ENCODE results near the gene SLCO4A1. TPM values are rescaled to one million over a fixed set of nuclear protein-coding genes. Genes with fewer than 3 reads are reported as not detected.

Gene SLCO4A1
- total RNA-seq, 2 experiments from 2014 or later = 57.5 to 61.9 TPM

DNA sequence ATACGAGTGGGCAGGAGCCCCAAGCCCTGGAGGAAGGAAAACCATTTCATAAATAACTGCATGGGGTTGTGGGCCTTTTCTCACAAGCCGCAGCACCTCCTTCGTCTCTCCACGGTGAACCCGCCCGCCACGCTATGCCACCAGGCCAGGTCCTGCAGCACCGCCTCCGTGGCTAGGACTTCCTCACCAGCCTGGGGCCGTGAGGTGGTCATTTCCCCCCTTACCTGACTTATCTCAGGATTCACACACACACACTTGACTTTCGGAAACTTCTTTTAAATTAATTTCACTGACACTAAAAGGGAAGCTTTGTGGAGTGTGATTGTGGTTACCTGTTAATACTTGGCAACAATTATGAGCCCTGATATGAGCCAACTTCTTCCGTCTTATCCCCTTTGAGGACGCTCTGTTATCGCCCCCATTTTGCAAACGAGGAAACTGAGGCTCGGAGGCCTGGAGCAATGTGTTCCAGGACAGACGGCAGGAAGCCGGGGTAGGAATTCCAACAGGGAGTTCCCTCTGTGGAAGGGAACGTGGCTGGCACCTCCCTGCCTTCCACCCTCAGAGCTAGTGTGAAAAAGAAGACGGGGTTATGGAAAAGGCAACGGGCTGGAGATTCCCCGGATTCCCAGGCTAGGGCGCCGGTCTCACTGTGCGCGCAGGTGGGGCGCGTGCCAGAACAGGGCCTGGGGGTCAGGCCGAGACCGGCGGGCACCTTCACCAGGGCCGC lies 817 bp upstream of the SLCO4A1 start:
- POLR2A ChIA-PET = interaction anchor here (0.7 to 5.2 kb wide), 13 partner anchors 9 to 155 kb away, joined by 3 to 61 read pairs (median 6); partner anchors contain the start of gene MRGBP

DNA sequence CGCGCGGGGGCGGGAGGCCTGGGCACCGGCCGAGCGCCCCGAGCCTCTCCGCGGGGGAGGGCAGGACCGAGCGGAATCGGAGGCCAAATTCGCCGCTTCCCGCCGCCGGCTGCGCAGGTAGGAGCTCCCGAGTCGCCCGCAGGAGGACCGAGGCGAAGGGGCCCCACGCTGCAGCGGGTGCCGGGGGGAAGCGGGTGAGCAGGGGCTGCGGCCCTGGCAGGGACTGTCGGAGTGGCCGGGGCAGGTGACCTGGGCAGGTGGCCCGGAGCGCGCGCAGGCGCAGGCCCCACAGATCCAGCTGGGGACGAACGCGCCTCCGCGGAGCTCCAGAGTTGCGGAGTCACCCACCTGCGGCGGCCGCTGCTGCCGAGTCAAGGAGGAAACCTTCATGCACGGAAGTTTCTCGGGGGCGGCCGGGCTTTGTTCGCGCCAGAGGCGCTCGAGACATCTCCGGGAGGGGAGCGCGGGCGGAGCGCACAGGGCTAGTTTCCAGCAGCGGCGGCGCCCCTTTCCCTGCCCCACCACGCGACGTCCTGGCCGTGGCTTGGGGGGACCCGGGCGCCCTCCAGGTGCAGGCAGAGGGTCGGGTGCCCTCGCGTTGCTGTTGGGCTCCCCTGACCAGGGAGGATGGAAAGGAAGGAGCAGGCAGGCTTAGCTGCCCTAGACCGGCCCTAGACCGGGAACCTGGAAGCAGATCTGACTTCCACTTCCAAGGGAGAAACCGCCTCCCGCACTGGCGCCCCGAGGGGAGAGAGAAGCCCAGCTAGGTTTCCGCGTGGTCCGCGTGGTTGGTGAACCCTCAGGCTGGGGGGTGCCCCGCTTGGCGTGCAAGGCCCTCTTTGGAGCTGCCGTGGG lies 590 bp downstream of the SLCO4A1 start:
- H3K27me3 Mint-ChIP-seq = peaks cover 4% of the 10 kb centered on the region
- POLR2A ChIA-PET = interaction anchor here (0.7 to 5.2 kb wide), 17 partner anchors 9 to 165 kb away, joined by 3 to 61 read pairs (median 6); partner anchors contain the start of genes MRGBP and OGFR
- ATAC-seq (ENCODE audit: low read depth) = peak; percentile 30
- H3K36me3 Mint-ChIP-seq = peaks cover 5% of the 10 kb centered on the region
- peaks cover 26% of the 10 kb centered on the region for H3K4me1 Mint-ChIP-seq
- DNase-seq = peak; percentile 78
- no peaks in the 10 kb centered on the region for H3K9me3 Mint-ChIP-seq
- H3K4me3 Mint-ChIP-seq = peak overlapping the region; percentile 85
- H3K27ac Mint-ChIP-seq = peak overlapping the region; percentile 61

More for the DNA sequence above, 817 bp upstream of the SLCO4A1 start:
- Mint-ChIP-seq H3K4me3 (peak overlapping the region; percentile 81), H3K27me3 (peaks cover 8% of the 10 kb centered on the region), H3K27ac (peak overlapping the region; percentile 83), H3K9me3 (no peaks in the 10 kb centered on the region), H3K4me1 (peaks cover 21% of the 10 kb centered on the region), H3K36me3 (peaks cover 3% of the 10 kb centered on the region)
- DNase-seq (no peak), ATAC-seq (ENCODE audit: low read depth) (no peak)

DNA sequence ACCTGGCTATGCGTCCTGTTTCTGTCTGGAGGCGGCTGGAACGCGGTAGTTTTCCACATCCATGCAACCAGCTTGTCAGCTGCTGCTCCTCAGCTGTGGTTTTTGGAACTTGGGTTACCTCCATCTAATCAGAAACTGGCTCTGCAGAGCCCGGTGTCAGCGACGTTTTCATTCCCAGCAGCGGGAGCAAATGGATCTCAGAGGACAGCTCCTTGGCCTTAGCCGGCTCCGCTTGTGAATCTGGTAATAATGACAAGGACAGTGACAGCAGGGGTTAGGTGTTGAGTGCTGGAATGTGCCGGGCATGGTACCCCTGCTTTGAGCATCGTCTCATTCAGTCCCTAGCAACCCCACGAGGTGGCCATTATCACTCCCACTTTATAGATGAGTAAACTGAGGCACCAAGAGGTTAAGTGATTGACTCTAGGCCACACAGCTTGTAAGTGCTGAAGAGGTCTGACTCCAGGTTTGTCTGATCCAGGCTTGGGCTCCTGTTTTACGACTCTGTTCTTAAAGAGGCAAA lies 1.3 kb downstream of the SLCO4A1 start:
- ATAC-seq (ENCODE audit: low read depth) = no peak
- H3K9me3 Mint-ChIP-seq = no peaks in the 10 kb centered on the region
- peaks cover 5% of the 10 kb centered on the region for H3K36me3 Mint-ChIP-seq
- POLR2A ChIA-PET = interaction anchor here (1.2 to 5.2 kb wide), 11 partner anchors 8 to 161 kb away, joined by 3 to 61 read pairs (median 17); partner anchors contain the start of genes MRGBP and OGFR
- peaks cover 29% of the 10 kb centered on the region for H3K4me1 Mint-ChIP-seq
- peaks cover under 1% of the 10 kb centered on the region for H3K27me3 Mint-ChIP-seq
- H3K4me3 Mint-ChIP-seq = peak overlapping the region; percentile 85
- DNase-seq = no peak
- H3K27ac Mint-ChIP-seq = peak overlapping the region; percentile 61

DNA sequence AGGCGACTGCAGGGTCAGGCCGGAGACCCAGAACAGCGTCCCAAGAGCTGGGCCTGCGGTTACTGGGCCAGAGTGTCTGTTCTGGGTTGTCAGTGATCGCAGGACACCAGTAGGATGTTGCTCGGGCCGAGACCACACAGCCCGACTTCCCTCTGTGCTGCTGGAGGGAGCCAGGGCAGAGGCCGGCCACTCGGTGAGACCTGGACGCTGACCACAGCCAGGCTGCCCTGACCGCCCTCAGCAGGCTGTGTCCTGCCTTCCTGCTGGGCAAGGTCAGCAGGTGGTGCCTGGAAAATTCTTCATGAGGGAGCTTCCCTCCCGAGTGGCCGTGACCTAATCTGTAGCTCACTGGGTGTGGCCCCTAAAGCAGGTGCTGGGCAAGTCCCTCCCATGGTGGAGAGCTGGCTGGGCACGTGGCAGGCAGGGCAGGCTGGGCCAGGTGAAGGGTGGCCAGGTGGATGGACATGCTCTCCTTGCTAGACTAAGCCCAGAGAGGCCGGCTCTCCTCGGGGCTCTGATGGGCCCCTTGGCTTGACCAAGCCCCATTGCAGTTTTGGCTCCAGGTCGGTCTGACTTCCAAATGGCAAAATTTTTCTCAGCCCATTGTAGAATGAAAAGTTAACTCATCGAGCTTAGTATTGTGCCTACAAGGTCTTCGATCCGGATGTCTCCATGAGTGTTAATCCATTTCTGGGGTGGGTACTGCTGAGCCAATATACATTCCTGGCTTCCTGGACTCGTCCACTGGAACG lies 1.9 kb downstream of the SLCO4A1 start:
- H3K4me1 Mint-ChIP-seq = peaks cover 32% of the 10 kb centered on the region
- peak overlapping the region; percentile 58 for H3K27ac Mint-ChIP-seq
- H3K36me3 Mint-ChIP-seq = peaks cover 5% of the 10 kb centered on the region
- DNase-seq (no peak), ATAC-seq (ENCODE audit: low read depth) (no peak)
- H3K4me3 Mint-ChIP-seq = peak overlapping the region; percentile 85
- H3K9me3 Mint-ChIP-seq = no peaks in the 10 kb centered on the region
- no peaks in the 10 kb centered on the region for H3K27me3 Mint-ChIP-seq
- POLR2A ChIA-PET = interaction anchor here (1.3 to 5.2 kb wide), 6 partner anchors 15 to 152 kb away, joined by 3 to 61 read pairs (median 18); partner anchors contain the start of gene MRGBP

DNA sequence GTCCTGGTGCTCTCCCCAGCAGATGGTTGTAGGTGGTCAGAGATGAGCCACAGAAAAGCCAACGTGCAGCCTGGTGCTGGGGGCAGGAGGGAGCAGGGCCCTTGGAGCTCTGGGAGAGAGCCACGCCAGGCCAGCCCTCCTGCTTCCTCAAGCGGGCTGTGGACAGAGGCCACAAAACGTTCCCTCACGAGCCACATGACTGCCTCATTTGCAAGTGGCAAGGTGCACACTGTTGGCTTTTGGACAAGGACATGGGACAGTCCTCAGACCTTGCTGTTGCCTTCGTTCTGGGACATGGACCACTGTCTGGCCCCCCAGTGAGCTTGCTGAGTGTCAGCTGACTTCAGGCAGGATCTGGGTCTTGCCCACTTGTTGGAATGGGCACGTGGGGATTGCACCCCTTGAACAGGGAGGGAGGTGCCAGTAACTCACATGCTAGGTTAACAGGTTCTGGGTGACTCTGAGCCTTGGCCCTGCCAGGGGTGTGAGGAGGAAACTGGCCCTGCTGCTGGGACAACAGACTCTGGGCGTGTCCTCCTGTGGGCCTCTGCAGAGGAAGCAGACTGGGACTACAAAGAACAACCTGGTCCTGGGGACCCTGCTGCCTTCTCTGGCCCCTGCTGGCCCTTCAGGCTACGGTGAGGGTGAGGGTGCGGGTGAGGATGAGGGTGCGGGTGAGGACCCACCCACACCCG lies 2.6 kb downstream of the SLCO4A1 start:
- no peak for DNase-seq
- POLR2A ChIA-PET = interaction anchor here (0.7 to 5.2 kb wide), 5 partner anchors 15 to 258 kb away, joined by 3 to 61 read pairs (median 18); partner anchors contain the start of gene RPS21
- H3K27me3 Mint-ChIP-seq = no peaks in the 10 kb centered on the region

DNA sequence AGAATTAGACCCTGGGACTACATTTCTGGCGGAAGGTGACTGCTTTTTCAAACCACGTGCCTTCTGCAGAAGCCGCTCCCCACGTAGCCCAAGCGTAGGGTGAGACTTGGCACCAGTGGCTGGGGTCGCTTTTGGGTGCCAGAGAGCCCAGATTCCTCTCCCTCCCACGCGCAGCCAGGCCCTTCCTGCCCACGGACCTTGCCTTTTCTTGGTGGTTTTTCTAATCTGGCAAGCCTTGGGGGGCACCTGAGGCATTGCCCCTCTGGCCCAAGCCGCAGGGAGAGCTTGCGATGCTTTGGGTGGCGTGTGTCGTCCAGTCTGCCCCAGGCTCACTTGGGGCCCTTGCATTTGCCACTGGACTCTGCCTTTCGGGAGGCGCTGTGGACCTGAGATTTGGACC lies 3.3 kb downstream of the SLCO4A1 start:
- POLR2A ChIA-PET = interaction anchor here (0.7 to 5.2 kb wide), 3 partner anchors 21 to 259 kb away, joined by 3 to 61 read pairs (median 30); partner anchors contain the start of gene RPS21
- H3K36me3 Mint-ChIP-seq = peaks cover 13% of the 10 kb centered on the region
- DNase-seq = no peak
- peaks cover 45% of the 10 kb centered on the region for H3K4me1 Mint-ChIP-seq
- no peaks in the 10 kb centered on the region for H3K27me3 Mint-ChIP-seq
- no peak for ATAC-seq (ENCODE audit: low read depth)
- no peak overlapping the region for H3K27ac Mint-ChIP-seq
- H3K4me3 Mint-ChIP-seq = peak overlapping the region; percentile 60
- no peaks in the 10 kb centered on the region for H3K9me3 Mint-ChIP-seq

More for the DNA sequence above, 2.6 kb downstream of the SLCO4A1 start:
- Mint-ChIP-seq H3K4me3 (peak overlapping the region; percentile 85), H3K4me1 (peaks cover 39% of the 10 kb centered on the region), H3K9me3 (no peaks in the 10 kb centered on the region), H3K27ac (peak overlapping the region; percentile 58), H3K36me3 (peaks cover 10% of the 10 kb centered on the region)
- ATAC-seq (ENCODE audit: low read depth) = no peak

DNA sequence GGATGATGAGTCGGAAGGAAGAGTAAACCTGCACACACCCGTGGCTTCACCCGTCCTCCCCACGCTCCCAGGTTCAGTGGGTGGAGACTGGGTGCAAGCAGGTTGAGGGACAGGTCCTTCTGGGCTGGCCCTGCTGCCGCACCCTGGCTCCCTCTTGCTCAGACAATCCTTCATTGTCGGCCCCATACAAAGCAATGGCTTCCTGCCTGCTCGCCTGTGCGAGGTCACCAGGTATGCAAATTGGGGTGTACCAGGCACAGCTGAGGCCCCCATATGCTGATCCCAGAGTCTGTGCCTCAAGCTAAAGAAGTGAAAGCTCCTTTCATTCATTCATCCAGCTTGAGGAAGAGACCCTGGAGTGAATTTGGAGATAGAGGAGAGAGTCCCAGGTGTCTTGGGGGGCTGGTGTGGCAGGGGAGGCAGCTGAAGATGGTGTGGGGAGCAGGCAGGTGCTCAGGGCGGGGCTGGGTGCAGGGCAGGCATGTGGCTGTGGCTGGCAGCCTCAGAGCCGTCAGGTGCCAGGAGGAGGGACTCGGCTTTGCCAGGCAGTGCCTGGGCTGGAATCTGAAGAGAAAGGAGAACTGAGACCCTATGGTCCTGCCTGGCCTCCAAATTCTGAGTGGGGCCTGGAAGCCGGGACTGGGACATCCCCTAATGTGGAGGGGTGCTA lies 4.7 kb downstream of the SLCO4A1 start:
- H3K4me1 Mint-ChIP-seq = peaks cover 52% of the 10 kb centered on the region
- ATAC-seq (ENCODE audit: low read depth) (no peak), DNase-seq (no peak)
- H3K4me3 Mint-ChIP-seq = peak overlapping the region; percentile 25
- POLR2A ChIA-PET = no interaction called here
- H3K27ac Mint-ChIP-seq = peak overlapping the region; percentile 82
- no peaks in the 10 kb centered on the region for H3K27me3 Mint-ChIP-seq
- peaks cover 17% of the 10 kb centered on the region for H3K36me3 Mint-ChIP-seq
- no peaks in the 10 kb centered on the region for H3K9me3 Mint-ChIP-seq

DNA sequence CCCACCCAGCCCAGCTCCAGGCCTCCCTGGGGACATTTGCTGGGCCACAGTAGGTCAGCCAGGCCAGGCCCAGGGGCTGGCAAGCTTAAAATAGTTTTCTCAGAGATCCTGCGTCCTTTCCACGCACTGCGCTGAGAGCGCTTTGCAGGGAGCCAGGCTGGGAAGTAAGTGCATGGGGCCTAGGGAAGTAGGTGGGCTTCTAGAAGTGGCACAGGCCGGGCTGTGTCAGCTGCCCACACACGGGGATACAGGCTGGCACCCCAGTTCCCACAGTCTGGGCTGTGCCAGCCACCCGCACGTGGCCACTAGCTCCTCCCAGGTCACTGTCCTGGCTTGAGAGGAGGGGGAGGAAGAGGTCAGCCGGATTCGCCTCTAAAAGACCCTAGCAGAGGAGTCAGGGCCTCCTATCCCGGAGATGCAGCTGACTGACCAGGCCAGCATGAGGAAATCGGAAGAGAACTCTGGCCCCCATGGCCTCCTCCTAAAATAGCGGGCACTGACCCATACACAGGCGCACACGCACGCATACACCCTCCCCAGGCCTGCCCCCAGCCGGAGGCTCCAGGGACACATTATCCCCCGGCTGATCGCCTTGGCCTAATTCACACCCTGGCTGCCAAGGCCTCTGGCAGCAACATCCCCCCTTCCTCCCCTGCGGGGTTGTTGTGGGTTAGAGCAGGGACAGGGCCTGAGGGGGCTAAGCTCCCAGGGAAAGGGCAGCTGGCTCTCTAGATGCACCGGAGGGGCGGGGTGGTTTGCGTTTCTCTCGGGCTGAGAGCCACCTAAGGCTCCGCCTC lies 5.4 kb downstream of the SLCO4A1 start:
- no peak for DNase-seq
- Mint-ChIP-seq H3K4me1 (peaks cover 58% of the 10 kb centered on the region), H3K9me3 (no peaks in the 10 kb centered on the region), H3K27ac (peak overlapping the region; percentile 61), H3K4me3 (no peak overlapping the region), H3K27me3 (no peaks in the 10 kb centered on the region), H3K36me3 (peaks cover 17% of the 10 kb centered on the region)
- POLR2A ChIA-PET = no interaction called here
- ATAC-seq (ENCODE audit: low read depth) = no peak

DNA sequence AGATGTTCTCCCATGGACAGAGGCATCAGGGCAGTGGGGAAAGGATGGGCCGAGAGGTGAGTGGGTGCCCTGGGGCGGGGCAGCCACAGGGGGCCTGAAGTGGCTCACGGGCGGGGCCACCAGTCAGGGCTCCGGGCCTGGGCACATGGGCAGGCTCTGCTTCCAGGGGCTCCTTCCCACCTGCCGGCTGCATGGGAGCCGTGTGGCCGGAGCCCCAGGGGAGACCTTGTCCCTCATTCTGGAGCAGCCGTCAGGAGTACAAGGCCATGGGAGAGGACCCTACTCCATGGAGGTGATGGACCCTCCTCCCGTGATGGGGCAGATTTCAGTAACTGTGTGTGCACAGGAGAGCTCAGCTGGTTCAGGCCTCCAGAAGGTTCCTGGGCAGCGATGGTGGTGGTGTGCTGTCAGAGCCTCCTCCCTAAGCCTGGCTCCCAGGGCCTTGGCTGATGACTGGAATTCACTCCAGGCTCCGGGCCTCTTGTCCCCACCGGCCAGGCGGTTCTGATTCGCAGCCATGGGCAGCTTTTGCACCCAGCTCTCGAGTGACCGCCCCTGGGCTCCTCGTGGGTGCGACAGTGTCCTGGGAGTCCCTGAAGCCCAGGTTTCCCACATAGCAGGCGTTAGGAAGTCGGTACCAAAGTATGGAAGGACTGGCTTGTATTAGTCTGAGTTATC lies 6.2 kb downstream of the SLCO4A1 start:
- Mint-ChIP-seq H3K4me3 (no peak overlapping the region), H3K36me3 (peaks cover 17% of the 10 kb centered on the region), H3K4me1 (peaks cover 58% of the 10 kb centered on the region), H3K27me3 (no peaks in the 10 kb centered on the region), H3K27ac (peak overlapping the region; percentile 98), H3K9me3 (no peaks in the 10 kb centered on the region)
- no peak for ATAC-seq (ENCODE audit: low read depth)
- no peak for DNase-seq
- POLR2A ChIA-PET = interaction anchor here (4.8 kb wide), 1 partner anchor 146 kb away, joined by 32 read pairs; no protein-coding TSS in a partner anchor

DNA sequence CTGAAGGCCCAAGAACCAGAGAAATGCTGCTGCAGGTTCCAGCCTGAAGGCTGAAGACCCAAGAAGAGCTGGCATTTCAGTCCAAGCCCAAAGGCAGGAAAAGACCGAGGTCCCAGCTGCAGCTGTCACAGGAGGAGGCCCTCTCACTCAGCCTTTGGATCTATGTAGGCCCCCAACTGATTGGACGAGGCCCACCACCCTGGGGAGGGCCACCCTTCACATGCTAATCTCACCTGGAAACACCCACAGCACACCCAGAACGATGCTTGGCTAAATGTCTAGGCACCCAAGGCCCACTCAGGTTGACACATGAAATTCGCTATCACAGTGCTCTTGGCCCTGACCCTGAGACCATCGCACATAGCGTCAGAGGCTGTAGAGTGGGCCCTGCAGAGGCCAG lies 6.8 kb downstream of the SLCO4A1 start:
- peaks cover 15% of the 10 kb centered on the region for H3K36me3 Mint-ChIP-seq
- DNase-seq = no peak
- no peaks in the 10 kb centered on the region for H3K9me3 Mint-ChIP-seq
- peak overlapping the region; percentile 98 for H3K27ac Mint-ChIP-seq
- POLR2A ChIA-PET = interaction anchor here (4.8 kb wide), 1 partner anchor 145 kb away, joined by 32 read pairs; no protein-coding TSS in a partner anchor
- peaks cover 57% of the 10 kb centered on the region for H3K4me1 Mint-ChIP-seq
- no peak overlapping the region for H3K4me3 Mint-ChIP-seq
- H3K27me3 Mint-ChIP-seq = no peaks in the 10 kb centered on the region
- ATAC-seq (ENCODE audit: low read depth) = no peak
